Kidney glomerular epithelial cell (primary cell): Measurements from ENCODE around the gene NDUFAF3.
A peak's percentile ranks its signal among the peaks of the same experiment; 100 is the strongest.

Experiments
- DNase-seq: peaks from one replicate; lab custom pipeline; 2025; lab: John Stamatoyannopoulos, UW

NDUFAF3 gene, protein sequence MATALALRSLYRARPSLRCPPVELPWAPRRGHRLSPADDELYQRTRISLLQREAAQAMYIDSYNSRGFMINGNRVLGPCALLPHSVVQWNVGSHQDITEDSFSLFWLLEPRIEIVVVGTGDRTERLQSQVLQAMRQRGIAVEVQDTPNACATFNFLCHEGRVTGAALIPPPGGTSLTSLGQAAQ

DNA sequence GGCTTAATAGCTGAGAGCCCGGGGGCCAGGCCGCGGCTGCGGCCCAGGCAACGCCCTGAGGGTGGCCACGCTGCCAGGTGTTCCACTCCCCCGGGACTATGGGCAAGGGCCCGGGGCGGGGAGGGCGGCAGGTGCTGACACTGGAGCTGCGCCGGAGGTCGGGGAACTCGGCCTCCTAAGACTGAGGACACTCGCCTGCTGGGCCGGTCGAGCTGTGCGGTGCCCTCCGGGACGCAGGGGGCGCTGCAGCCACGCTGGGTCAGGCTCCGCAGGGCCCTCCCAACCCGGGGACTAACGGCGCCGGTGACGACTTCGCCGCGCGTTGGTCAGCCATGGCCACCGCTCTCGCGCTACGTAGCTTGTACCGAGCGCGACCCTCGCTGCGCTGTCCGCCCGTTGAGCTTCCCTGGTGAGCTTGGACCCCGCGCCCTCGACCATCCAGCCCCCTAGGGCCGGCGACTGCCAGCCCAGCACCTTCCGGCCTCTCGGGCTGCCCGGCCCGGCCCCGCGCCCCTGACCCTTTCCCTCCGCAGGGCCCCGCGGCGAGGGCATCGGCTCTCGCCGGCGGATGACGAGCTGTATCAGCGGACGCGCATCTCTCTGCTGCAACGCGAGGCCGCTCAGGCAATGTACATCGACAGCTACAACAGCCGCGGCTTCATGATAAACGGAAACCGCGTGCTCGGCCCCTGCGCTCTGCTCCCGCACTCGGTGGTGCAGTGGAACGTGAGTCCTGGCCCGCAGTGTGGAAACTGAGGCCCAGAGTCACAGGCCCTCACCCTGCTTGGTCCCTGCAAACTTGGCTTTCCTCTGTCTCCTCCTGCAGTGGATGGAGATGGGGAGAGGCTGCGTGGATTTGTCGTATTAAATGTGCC is at the start of gene NDUFAF3:
Gene NDUFAF3, plus strand, starts transcription at position 309 of the 875 bp plus-strand sequence. Its CDS starts 24 bp downstream, at position 333.
- DNase-seq, result peak; percentile 82

DNA sequence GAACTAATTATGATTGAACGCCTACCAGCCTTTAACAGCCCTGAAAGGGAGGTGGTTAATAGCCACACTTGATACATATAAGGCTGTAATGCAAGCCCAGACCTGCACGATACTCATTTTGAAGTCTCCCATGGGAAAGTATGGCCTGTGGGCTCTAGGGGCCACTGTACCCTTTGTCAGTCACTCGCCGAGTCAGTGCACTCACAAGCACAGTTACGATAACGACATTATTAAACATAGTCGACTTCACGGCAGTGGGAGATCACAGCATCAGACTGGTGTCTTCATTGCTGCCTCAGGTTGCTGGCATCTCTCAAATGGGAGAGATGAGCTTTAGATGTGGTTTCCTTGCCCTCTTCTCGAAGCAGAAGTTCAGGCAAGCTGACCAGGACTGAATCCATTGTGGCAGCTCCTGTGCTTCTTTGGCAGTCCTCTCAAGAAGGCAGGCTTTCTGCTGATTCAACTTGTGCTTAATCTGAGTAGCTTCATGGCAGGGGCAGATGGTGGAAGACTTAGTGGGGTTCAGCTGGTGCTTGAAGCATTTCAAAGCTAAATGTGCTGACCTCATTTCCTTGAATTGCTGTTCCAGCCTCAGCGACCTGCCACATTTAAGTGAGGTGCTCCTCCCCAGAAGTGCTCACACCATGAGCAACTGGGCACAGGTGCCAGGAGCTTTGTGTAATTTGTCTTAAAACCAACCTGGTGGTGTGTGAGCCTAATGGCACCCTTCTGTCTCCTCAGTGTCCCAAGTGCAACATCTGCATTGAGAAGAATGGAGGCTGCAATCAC is 47.7 kb upstream of the NDUFAF3 start:
- no peak for DNase-seq

DNA sequence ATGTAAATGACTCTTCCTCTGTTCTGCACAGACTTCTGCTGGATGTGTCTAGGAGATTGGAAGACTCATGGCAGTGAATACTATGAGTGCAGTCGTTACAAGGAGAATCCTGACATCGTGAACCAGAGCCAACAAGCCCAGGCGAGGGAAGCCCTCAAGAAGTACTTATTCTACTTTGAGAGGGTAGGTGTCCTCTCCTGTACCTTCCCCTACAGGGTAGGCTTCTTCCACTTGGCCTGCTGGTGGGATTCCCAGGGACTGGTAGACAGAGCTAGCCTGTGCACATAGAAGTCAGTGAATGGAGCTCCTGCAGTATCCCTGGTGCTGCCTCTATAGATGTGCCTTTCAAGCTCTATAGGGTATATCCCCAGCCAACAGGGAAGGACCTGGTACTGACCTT is 42.5 kb upstream of the NDUFAF3 start:
- no peak for DNase-seq

DNA sequence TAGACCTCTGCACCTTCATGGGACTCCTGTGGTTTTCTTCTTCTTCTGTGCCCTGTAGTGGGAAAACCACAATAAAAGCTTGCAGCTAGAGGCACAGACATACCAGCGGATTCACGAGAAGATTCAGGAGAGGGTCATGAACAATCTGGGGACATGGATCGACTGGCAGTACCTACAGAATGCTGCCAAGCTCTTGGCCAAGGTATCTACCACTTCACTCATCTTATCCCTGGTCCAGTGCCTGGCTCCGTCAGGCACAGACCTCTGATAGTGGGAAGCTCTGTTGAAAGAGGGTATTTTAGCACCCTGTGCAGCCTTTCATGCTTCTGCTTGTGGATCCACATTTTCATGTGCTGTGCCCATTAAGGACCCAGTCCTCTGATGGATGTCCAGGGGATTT is 41.6 kb upstream of the NDUFAF3 start:
- no peak for DNase-seq

DNA sequence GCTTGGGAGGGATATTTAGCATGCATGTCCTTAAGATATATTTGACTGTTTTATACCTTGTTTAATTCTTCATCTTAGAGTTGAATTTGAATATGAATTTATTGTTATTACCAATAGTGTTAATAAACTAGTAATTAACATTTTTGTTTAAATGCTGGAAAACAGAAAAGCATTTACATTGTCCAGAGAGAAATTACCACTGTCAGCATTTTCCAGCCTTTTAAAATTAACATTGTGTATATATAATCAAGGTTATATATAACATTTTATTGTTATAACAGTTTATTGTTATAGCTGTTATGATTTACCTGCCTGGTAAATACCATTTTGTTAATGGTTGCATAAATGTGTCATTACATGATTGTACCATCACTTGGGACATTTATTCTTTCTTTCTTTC is 39.9 kb upstream of the NDUFAF3 start:
- DNase-seq, result no peak

DNA sequence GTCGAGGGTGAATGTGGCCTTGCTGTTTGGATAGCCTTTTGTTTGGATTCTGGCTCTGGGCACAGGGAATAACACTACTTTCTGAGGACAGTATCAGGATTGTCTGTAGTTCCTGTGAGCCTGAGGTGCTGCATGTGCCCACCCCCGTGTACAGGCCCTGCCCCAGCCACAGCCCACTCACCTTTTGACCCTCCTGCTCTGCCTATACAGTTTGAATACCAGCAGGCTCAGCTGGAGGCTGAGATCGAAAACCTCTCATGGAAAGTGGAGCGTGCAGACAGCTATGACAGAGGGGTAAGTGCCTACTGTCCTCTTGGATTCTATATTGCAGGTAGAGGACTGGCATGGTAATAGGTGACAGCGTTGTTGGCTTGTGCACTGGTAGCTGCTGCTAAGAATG is 39.2 kb upstream of the NDUFAF3 start:
- no peak for DNase-seq

DNA sequence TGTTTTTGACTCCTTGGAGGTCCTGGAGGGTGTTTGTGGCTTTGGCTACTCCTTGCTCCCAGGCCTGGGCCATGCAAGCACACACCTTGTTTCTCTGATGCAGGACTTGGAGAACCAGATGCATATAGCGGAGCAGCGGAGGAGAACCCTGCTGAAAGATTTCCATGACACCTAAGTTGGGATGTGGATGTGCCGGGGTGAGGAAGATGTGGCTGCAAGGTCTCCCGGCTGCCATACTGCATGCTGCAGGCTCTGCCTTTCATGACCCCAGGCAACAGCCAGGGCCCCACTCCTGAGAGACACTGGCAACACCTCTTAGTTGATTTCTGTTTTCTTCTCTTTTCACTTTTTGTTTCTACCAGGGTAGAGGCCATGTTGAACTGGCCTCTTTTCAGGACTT is 38.8 kb upstream of the NDUFAF3 start:
- no peak for DNase-seq

DNA sequence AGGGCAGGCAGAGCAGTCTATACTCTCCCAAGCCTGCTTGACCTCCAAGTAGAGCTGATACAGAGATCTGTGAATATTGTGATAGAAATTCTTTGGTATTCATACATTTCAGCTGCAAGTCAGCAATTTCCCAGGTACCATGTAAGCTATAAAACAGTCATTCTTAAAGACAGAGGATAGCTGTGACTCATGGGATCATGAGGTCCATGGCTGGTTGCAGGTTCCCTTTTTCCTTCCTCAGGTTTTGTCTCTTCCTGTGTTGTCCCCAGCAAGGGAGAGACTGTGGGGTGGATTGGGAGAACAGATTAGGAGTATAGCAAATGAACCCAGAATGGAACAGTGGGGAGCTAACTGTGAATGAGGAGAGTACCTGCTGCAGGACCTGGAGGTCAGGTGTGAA is 37.3 kb upstream of the NDUFAF3 start:
- DNase-seq, result peak; percentile 10

DNA sequence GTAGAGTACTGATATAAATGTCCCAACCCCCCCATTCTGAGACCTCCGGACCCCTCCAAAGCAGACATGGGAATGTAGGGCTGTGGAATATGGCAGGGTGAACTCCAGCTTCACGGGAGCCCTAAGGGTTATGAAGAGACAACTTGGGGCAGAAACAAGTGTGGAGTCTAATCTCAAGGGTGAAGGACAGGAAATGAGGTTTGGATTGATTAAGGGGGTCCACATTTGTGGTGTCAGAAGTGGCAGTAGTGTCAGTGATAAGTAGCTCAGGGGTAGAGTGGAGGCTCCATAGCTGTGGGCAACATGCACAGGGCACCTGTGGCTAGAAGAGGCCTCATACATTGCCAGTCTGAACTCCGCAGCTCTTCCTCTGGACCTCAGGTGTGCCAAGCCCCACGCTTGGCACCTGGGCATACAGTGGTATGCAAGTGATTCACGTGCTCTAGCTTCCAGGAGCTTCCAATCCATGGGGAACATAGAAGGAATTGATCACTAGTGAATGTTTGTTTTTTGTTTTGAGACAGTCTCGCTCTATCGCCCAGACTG is 36.0 kb upstream of the NDUFAF3 start:
- no peak for DNase-seq

DNA sequence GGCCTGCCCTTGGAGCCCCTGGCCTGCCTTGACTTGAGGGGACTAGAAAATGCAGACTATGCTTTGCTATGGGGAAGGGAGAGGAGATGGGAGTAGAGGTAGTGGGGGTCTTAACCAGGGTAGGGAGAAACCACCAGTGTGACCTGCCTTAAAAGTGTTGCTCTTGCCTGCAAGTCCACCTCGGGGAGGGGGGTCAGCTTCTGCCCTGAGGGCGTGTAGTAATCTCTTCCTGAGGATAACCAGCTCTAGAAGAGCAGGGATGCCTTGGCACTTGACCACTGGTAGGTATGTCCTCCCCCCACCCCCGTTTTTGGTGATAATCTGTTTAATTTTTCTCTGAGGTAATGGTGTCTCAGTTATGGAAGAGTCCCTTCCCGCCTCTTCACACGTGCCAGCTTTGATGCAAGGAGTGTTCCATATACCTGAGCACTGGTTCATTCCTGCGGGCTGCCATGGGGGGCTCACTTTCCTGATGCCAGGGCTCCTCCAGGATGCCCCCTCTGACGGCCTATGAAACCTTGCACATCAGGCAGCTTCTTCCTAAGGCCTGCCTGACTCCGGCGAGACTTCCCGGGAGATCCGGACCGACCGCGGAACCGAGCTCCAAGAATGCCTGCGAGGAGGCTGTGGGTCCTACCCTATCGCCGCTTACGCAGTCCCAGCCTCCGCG is 32.7 kb upstream of the NDUFAF3 start:
- no peak for DNase-seq

DNA sequence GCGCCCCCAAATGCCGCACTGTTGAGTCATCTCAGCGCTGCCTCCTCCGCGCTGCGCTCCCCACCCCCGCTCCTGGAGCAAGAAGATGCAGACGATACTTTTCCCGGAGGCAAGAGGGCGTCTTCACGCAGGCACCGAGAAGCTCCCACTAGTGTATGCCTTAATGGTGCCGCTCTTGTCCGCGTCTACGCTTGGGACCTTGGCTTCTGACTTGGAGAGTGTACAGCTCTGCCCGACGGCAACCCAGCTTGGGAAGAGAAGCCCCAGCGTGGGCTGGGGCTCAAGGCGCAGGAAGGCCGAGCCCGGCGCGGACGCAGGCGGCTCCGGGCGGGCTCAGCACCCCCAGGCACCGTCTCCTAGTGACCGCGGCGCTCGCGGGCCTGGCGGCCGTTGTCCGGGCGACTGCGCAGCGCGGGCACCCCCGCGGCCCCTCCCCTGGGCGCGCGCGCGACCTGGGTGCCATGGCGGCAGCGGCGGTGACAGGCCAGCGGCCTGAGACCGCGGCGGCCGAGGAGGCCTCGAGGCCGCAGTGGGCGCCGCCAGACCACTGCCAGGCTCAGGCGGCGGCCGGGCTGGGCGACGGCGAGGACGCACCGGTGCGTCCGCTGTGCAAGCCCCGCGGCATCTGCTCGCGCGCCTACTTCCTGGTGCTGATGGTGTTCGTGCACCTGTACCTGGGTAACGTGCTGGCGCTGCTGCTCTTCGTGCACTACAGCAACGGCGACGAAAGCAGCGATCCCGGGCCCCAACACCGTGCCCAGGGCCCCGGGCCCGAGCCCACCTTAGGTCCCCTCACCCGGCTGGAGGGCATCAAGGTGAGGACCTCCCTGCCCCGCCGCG is 31.9 kb upstream of the NDUFAF3 start, which contains the start of gene P4HTM:
Gene P4HTM, plus strand, starts transcription at position 446 of the 840 bp plus-strand sequence. Its CDS starts 16 bp downstream, at position 462.
- peak; percentile 88 for DNase-seq

DNA sequence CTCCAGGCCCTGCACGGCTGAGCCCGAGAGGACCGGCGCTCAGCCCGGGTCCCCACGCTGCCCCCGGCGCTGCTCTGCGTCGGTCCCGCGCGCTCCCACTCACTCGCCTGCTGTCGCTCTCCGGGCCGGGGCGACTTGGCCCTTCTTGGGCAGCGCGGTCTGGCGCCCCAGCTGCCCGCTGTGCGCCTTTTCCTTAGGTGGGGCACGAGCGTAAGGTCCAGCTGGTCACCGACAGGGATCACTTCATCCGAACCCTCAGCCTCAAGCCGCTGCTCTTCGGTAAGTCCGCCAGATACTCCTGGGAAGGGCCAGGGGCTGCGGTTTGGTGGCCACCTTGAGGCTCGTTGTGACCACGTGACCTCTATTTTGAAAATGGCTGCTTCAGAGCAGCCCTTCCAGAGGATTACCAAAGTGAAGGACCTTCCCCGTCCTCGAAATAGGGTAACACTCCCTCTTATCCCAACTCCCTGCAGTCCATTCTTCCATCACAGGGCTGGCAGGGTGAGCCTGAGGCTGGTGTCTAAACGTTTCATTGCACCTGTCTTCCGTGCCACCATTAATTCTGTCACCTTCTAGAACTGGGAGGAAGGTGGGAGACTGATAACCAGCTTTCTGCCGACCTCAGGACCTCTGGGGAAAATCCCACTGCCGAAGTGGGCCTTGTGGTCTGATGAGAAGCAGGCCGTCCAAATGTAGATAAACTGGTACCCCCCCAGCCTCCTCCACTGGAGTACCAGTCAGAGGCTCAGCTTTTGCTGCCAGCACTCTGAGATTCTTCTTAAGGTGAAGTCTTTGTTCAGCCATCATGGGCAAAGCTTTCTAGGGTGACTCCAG is 31.1 kb upstream of the NDUFAF3 start:
- DNase-seq, result no peak

DNA sequence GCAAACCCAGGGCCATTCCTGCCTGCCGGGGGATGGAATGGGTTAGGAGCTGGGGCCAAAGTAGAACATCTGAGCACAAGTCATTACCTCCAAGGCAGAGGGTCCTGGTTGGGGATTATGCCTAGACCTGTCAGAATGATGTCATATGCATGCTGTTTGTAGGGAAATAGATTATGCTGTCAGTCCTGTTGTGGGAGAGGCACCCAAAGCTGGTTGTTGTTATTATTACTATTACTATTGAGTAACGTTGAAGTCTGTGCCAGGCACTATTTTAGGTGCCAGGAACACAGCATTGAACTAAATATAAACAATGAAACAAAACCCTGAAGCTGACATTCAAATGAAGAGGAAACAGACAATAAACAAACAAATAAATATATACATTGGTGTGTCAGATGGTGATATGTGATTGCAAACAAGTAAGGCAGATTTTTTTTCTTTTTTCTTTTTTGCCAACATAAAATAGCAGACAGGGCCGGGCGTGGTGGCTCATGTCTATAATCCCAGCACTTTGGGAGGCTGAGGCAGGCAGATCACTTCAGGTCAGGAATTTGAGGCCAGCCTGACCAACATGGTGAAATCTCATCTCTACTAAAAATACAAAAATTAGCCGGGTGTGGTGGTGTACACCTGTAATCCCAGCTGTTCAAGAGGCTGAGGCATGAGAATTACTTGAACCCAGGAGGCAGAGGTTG is 29.9 kb upstream of the NDUFAF3 start:
- DNase-seq, result no peak

DNA sequence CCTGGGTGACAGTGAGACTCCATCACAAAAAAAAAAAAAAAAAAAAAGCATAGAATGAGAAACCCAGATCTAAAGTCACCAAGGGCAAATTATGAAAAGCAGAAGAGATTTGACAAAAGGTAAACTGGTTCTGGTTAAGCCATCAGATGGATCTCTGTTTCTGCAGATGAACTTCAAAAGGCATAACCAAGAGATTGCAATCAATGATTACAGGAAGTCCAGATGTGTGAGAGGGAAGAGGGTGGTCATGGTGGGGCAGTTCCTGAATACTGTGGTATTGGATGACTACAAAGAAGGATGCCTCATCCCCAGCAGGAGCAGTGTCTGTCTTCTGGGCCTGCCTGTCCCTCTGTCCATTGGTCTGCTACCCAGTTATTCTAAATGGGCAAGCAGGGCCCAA is 28.1 kb upstream of the NDUFAF3 start:
- no peak for DNase-seq

DNA sequence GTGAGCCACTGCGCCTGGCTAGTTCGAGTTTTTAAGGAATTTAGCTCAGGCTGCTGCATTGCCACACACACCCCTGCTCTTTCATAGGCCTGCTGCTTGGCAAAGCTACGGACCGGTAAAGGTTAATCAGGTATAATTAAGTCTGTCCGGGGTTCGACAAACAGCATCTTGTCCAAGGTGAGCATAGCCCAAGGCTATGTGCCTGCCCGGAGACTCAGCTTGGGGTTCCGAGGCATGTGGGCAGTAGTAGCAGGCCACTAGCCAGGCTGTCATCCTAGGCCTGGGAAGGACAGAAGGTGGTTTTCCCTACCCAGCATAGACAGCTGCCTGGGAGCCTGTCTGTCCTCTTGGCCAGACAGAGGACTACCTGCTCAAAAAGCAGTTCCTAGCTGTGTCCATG is 25.3 kb upstream of the NDUFAF3 start:
- no peak for DNase-seq

DNA sequence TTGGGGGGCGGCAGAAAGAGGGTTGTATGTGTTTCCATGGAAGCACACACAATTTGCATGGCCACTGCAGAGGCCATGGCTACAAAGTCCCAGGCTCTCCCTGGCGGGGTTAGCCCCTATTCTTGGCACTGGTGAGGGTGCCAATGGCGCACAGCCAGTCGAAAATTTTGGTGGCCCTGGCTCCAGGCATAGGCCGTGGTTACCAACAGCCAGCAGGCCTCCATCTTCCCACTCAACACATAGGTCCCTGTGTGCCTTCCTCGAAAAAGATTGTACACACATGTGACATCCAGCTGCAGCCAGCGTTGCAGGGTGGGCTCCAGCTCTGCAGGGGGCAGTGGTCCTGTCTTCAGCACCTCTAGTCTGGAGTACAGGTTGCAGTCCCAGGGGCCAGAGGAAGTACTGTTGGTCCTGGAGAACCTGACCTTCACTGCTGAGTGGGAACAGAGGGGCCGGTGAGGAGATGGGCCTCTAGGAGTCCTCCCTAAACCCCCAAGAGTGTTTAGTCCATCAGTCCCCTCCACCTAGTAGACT is 24.8 kb upstream of the NDUFAF3 start:
- DNase-seq, result no peak

DNA sequence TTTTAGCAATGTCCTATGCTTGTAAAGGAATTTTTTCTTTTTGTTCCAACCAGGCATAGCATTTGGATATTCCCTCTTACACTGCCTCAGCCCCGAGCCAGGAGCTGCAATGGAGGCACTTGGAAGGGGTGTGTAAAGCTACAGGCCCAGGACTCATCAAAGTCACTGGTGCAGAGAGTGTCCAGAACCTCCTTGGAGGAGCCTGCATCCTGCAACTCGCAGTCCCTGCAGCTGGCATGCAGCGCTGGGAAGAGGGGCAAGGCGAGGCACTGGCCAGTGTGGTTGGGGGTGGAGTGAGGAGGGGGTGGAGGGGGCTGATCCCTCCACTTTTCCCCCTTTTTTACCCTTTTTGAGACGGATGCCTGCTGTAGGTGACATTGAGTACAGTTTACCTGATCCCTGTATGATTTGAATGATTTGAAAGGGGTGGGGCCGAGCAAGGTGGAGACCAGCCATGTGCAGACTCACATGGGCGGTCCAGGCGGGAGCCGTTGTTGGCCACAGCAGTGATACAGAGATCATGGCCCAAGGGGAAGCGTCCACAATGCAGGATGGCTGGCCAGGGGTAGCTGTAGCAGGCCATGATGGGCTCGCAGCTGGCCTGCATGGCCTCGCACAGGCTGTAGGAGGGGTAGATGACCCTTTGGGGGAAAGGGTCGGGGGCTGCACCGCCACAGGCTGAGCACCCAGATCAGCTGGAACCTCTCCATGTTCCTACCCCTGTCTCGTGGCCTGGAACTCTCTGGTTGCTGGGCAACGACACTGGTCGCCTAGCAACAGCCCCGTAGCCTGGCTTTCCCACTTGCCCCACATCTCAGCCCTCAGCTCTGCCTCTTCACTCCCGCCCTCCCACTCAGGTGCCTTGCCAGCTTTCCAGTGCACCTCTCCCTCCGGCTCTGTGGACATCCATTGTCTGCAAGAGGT is 23.9 kb upstream of the NDUFAF3 start:
- DNase-seq, result no peak
